ENCODE measurements around the gene RBBP8NL. TPM values are rescaled to one million over a fixed set of nuclear protein-coding genes. Genes with fewer than 3 reads are reported as not detected.
"Not testable (repeated sequence)": the region's sequence is repeated elsewhere in the genome, so short reads cannot be mapped to it uniquely, and the experiment has no call there.

The RBBP8NL gene
- total RNA-seq, 2 donors from 2014 or later: not detected

GRCh38 chr20:62377064-62377461 is 50.3 kb downstream of the RBBP8NL start:
- peaks cover 15% of the 10 kb centered on the region for H3K27me3 Mint-ChIP-seq
- ATAC-seq: no peak
- no peak overlapping the region for H3K4me3 Mint-ChIP-seq
- H3K4me1 Mint-ChIP-seq: peaks cover 5% of the 10 kb centered on the region
- H3K27ac Mint-ChIP-seq: no peak overlapping the region
- H3K9me3 ChIP-seq (ENCODE audit: control insufficient read depth, low read length, poor library complexity, severe bottlenecking): no peaks in the 10 kb centered on the region
- H3K36me3 Mint-ChIP-seq (ENCODE audit: low read depth): peaks cover 8% of the 10 kb centered on the region
- DNase-seq: no peak

DNA sequence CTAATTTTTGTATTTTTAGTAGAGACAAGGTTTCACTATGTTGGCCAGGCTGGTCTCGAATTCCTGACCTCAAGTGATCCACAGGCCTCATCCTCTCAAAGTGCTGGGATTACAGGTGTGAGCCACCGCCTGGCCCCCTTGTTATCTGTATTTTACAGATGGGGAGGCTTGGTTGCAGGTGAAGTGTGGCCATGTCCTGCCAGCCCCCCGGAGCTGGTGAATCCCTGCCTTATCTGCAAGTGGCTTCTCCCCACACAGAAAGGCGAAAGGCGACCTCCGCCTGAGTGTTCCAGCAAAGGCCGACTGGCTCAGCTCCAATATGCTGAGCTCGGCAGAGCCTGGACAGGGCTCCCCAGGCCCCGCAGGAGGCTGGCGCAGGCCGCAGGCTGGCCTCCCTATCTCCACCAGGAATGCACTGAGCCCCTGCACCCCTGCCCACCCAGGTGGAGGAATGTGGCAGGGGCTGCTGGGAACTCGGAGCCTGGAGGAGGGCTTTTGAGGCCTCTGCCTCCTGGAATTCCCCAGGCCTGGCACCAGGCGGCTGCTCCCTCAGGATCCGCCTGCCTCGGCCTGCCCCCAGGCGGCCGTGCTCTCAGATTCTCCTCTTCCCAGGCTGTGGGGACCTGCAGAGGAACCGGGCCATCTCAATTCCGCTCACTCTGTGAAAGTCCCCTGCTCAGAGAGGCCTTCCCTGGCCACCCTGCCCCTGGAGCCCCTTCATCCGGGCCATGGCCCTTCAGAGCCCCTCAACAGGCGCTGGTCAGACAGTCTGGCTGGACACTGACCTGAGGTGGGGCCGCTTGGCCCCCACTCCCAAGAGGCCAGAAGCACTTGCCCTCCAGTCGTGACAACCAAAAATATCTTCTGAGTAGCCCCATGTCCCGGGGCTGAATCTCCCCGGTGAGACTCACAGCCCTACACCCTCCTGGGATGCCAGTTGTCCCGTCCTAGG is 51.0 kb downstream of the RBBP8NL start:
- DNase-seq (no peak), ATAC-seq (no peak)
- H3K9me3 ChIP-seq (ENCODE audit: control insufficient read depth, low read length, poor library complexity, severe bottlenecking): no peaks in the 10 kb centered on the region
- Mint-ChIP-seq H3K4me3 (no peak overlapping the region), H3K4me1 (peaks cover 5% of the 10 kb centered on the region), H3K27ac (no peak overlapping the region), H3K27me3 (peaks cover 15% of the 10 kb centered on the region), H3K36me3 (ENCODE audit: low read depth) (peaks cover 4% of the 10 kb centered on the region)

- peaks cover 16% of the 10 kb centered on the region for H3K27me3 Mint-ChIP-seq
- peaks cover 4% of the 10 kb centered on the region for H3K36me3 Mint-ChIP-seq (ENCODE audit: low read depth)
- no peaks in the 10 kb centered on the region for H3K9me3 ChIP-seq (ENCODE audit: control insufficient read depth, low read length, poor library complexity, severe bottlenecking)
- H3K4me3 Mint-ChIP-seq: no peak overlapping the region
- ATAC-seq (no peak), DNase-seq (no peak)
- peaks cover 5% of the 10 kb centered on the region for H3K4me1 Mint-ChIP-seq
- no peak overlapping the region for H3K27ac Mint-ChIP-seq
These were observed 52.8 kb downstream of the RBBP8NL start for GRCh38 chr20:62374331-62375152.

- DNase-seq; H3K36me3 Mint-ChIP-seq (ENCODE audit: low read depth); H3K4me1 Mint-ChIP-seq; H3K4me3 Mint-ChIP-seq; H3K9me3 ChIP-seq (ENCODE audit: control insufficient read depth, low read length, poor library complexity, severe bottlenecking); ATAC-seq; H3K27ac Mint-ChIP-seq: not testable (repeated sequence)
- peaks cover 21% of the 10 kb centered on the region for H3K27me3 Mint-ChIP-seq
These were observed 53.6 kb downstream of the RBBP8NL start for GRCh38 chr20:62373631-62374179.

DNA sequence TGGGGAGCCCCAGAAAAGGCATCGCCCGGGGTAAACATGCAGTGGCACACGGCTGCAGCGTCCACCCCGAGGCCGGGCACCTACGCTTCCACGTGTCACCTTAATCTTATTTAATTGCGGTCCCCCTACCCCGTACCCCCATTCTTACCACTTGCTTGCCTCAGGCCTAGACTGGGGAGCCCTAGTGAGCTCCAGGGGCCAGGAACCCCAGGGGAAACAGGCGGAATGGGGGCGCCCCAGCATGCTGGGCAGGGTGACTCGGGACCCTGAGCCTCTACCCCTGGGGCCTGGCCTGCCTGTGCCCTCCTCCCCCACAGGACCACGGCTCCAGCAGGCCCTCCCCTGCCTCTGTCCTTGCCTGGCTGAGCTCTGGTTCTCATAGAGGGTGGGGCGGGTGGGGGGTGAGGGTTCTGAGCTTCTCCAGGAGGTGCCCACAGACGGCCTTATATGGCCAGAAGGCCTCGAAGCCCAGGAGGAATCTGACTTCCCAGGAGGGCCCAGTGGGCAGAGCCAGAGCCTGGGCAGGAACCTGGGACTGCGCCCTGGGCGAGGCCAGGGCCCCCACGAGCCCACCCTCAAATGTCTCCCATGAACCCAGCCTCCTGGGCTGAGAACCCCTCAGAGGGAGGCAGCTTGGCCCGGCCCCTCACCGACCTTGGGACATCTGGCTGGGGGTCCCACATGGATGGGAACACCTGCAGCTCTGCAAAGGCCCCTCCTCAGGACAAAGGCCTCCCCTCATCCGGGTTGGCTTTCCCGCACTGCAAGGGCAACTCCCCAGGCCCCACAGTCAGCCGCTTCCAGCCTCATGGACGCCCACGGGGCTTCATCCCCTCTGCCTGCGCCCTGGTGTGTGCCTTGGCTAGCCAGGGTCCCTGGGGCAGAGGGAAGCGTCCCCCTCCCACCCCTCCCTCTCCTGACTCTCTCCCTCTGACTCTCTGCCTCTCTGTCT is 55.0 kb downstream of the RBBP8NL start:
- ATAC-seq (no peak), DNase-seq (no peak)
- peaks cover 11% of the 10 kb centered on the region for H3K4me1 Mint-ChIP-seq
- no peaks in the 10 kb centered on the region for H3K9me3 ChIP-seq (ENCODE audit: control insufficient read depth, low read length, poor library complexity, severe bottlenecking)
- H3K27me3 Mint-ChIP-seq: peaks cover 26% of the 10 kb centered on the region
- peaks cover 4% of the 10 kb centered on the region for H3K36me3 Mint-ChIP-seq (ENCODE audit: low read depth)
- H3K4me3 Mint-ChIP-seq: no peak overlapping the region
- no peak overlapping the region for H3K27ac Mint-ChIP-seq

DNA sequence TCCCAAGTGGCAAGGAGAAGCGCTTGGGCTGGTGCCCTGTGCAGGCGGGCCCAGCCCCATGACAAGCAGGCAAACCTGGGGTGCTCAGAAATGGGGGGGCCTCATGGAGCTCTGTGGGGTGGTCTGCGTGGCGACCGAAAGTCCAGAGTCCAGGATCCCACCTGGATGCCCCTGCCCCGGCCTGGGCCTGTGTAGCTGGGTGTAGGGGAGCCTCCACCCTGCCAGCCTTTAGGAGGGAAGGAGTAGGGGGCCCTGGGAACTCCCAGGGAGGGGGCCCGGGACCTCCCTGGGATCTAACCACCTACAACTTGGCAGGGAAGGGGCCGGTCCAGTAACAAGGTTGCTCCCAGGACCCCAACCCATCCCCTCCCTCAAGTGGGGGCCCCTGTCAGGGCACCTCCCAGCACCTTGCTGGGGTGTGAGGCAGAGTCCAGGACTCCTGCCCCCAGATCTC is 55.7 kb downstream of the RBBP8NL start:
- ATAC-seq: no peak

GRCh38 chr20:62370807-62371587 is 56.3 kb downstream of the RBBP8NL start:
- ATAC-seq (no peak), DNase-seq (no peak)
- no peaks in the 10 kb centered on the region for H3K9me3 ChIP-seq (ENCODE audit: control insufficient read depth, low read length, poor library complexity, severe bottlenecking)
- H3K4me1 Mint-ChIP-seq: peaks cover 11% of the 10 kb centered on the region
- peaks cover 4% of the 10 kb centered on the region for H3K36me3 Mint-ChIP-seq (ENCODE audit: low read depth)
- peaks cover 26% of the 10 kb centered on the region for H3K27me3 Mint-ChIP-seq
- H3K4me3 Mint-ChIP-seq: no peak overlapping the region
- no peak overlapping the region for H3K27ac Mint-ChIP-seq

More for the DNA sequence above, 55.7 kb downstream of the RBBP8NL start:
- Mint-ChIP-seq H3K27me3 (peaks cover 26% of the 10 kb centered on the region), H3K27ac (no peak overlapping the region), H3K4me3 (no peak overlapping the region), H3K36me3 (ENCODE audit: low read depth) (peaks cover 4% of the 10 kb centered on the region), H3K4me1 (peaks cover 11% of the 10 kb centered on the region)
- no peaks in the 10 kb centered on the region for H3K9me3 ChIP-seq (ENCODE audit: control insufficient read depth, low read length, poor library complexity, severe bottlenecking)
- no peak for DNase-seq

GRCh38 chr20:62370115-62370806 is 57.1 kb downstream of the RBBP8NL start:
- DNase-seq: no peak
- no peak for ATAC-seq
- no peak overlapping the region for H3K27ac Mint-ChIP-seq
- no peaks in the 10 kb centered on the region for H3K9me3 ChIP-seq (ENCODE audit: control insufficient read depth, low read length, poor library complexity, severe bottlenecking)
- H3K27me3 Mint-ChIP-seq: peaks cover 27% of the 10 kb centered on the region
- peaks cover 11% of the 10 kb centered on the region for H3K4me1 Mint-ChIP-seq
- H3K4me3 Mint-ChIP-seq: no peak overlapping the region
- peaks cover 4% of the 10 kb centered on the region for H3K36me3 Mint-ChIP-seq (ENCODE audit: low read depth)

DNA sequence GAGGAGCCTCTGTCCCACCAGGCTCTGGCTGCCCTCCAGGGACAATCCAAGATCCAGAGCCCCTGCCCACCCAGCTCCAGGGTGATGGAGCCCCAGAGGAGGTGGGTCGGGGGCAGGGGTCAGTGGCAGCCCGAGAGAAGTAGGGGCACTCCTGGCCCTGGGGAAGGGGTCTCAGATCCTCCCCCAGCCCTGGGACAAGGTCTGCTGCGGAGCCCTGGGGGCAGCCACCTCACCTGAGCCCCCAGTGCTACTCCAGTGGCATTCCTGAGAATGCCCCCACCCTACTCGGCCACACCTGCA is 57.6 kb downstream of the RBBP8NL start:
- ATAC-seq (no peak), DNase-seq (no peak)
- H3K9me3 ChIP-seq (ENCODE audit: control insufficient read depth, low read length, poor library complexity, severe bottlenecking): no peaks in the 10 kb centered on the region
- H3K36me3 Mint-ChIP-seq (ENCODE audit: low read depth): peaks cover 4% of the 10 kb centered on the region
- no peak overlapping the region for H3K27ac Mint-ChIP-seq
- H3K4me1 Mint-ChIP-seq: peaks cover 11% of the 10 kb centered on the region
- H3K4me3 Mint-ChIP-seq: no peak overlapping the region
- peaks cover 32% of the 10 kb centered on the region for H3K27me3 Mint-ChIP-seq

DNA sequence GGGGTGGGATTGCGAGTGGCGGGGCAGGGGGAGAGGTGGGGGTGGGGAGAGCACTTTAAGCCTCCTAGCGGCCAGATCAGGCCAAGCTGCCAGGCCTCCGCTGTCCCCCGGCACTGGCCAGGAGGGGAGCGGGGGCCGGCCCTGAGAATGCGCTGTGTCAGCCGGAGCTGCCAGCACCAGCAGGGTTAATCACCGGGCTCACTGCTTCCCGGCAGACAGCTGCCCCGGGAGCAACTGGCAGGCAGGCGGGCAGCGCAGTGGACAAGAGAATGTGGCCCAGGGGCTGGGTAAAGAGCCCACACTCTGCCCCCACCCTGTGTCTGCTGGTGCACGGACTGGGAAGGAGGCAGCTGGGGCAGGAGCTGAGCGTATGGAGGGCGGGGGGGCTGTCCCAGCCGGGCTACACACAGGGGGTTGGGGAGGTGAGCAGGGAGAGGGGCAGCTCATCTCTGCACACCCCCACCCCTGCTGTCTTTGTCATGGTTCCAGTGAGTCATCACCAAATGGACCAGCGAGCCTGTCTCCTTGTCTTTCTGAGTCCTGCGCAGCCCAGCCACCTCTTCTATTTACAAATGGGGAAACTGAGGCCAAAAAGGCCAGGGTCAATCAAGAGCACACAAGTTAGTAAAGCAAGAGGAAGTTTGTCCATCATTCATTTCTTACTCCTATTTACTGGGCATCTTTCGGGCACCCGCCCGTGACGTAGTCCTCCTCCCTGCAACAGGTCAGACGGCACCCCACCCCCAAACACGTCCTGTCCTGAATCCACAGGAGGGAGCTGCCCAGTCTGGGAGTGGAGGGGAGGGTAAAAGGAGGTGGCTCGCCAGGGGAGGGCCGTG is 58.1 kb downstream of the RBBP8NL start:
- Mint-ChIP-seq H3K4me1 (peaks cover 11% of the 10 kb centered on the region), H3K27ac (no peak overlapping the region), H3K36me3 (ENCODE audit: low read depth) (peaks cover 4% of the 10 kb centered on the region), H3K4me3 (no peak overlapping the region), H3K27me3 (peaks cover 34% of the 10 kb centered on the region)
- no peak for DNase-seq
- H3K9me3 ChIP-seq (ENCODE audit: control insufficient read depth, low read length, poor library complexity, severe bottlenecking): no peaks in the 10 kb centered on the region
- ATAC-seq: no peak

Data from T-helper 17 cell (primary cell).